Heart left ventricle (tissue), 16 donors: ENCODE measurements around the gene NLRP8. TPM values are rescaled to one million over a fixed set of nuclear protein-coding genes. Genes with fewer than 3 reads are reported as not detected.

Experiments used
- ATAC-seq, 4 donors: fragments of 200-7000 bp; cut with Tn5 transposase; one replicate each; pipeline ENCODE4 v1.9.1; 2020 to 2022; ENCODE audit warnings: moderate library complexity in 4 of 4, mild to moderate bottlenecking in 3 of 4, moderate number of reproducible peaks in 1 of 4
- DNase-seq, 5 donors: peaks; one replicate each; pipeline ENCODE4 v3.0.0-alpha.2; 2020
- H3K27ac ChIP-seq, 12 donors: fragments of 200-600 bp; sonication (generic) in 4 of 12; one replicate each; pipeline versions ENCODE4 v1.5.0 to v1.8.0; 2016 to 2022; ENCODE audit warnings: mild to moderate bottlenecking in 2 of 12
- H3K27me3 ChIP-seq, 9 donors: fragments of 200-600 bp; sonication (generic) in 2 of 9; one replicate each; pipeline versions ENCODE4 v1.5.1 to v1.8.0; 2016 to 2022; ENCODE audit warnings: mild to moderate bottlenecking in 3 of 9
- H3K36me3 ChIP-seq, 9 donors: fragments of 200-600 bp; sonication (generic) in 2 of 9; one replicate each; pipeline versions ENCODE4 v1.5.0 to v1.8.0; 2018 to 2022; ENCODE audit warnings: mild to moderate bottlenecking in 2 of 9
- H3K4me1 ChIP-seq, 12 donors: fragments of 200-600 bp; sonication (generic) in 4 of 12; one replicate each; pipeline versions ENCODE4 v1.5.0 to v1.8.0; 2016 to 2022; ENCODE audit warnings: mild to moderate bottlenecking in 3 of 12
- H3K4me3 ChIP-seq, 12 donors: fragments of 200-600 bp; sonication (generic) in 4 of 12; one replicate each; pipeline versions ENCODE4 v1.5.0 to v1.8.0; 2017 to 2022; ENCODE audit warnings: mild to moderate bottlenecking in 9 of 12, moderate library complexity in 4 of 12
- H3K9me3 ChIP-seq, 12 donors: fragments of 200-600 bp; sonication (generic) in 4 of 12; one replicate each; pipeline versions ENCODE4 v1.5.0 to v1.8.0; 2016 to 2022; ENCODE audit warnings: mild to moderate bottlenecking in 1 of 12
- POLR2A ChIP-seq, 2 donors: fragments of 450-650 bp; IDR thresholded peaks; one replicate each; pipeline ENCODE4 v1.6.1; 2017; ENCODE audit warnings: antibody characterized with exemption in 2 of 2, mild to moderate bottlenecking in 2 of 2, moderate library complexity in 2 of 2
- WGBS, 4 donors: extraction: QIAGEN DNeasy Blood & Tissue Kit in 2 of 4; methylation state at CpG; one replicate each; pipeline versions ENCODE4 v1.1.5 to v1.1.7; 2013 to 2018; 5-methylcytosine and 5-hydroxymethylcytosine counted together
- intact Hi-C, 10 donors: fragments of 100-400 bp; cut with DNase I; formaldehyde crosslinking; loops; one replicate each; pipeline versions ENCODE4 v1.11.1 to v1.14.2; 2022
- polyA plus RNA-seq, 2 donors: library from polyadenylated mRNA; stranded (reverse); fragments of 200-250 nt; gene quantifications; one replicate each; pipeline ENCODE4 v1.2.3, GENCODE V29; 2013
- total RNA-seq, 9 donors: library from RNA; depleted of rRNA in 2 of 9; stranded (reverse); fragments of >200 nt in 2 of 9; fragmentation: NEBNext Ultra II Directional in 3 of 9; extraction: Animal tissue kit (Norgen Biotek cat#: 25700) in 3 of 9; gene quantifications; one replicate each; pipeline versions ENCODE4 v1.1.0 to v1.2.4, GENCODE V29; 2016 to 2023
- TF ChIP-seq, protein P1 (sequence below), 12 donors: fragments of 200-600 bp; sonication (generic) in 4 of 12; IDR thresholded peaks; one replicate each; pipeline versions ENCODE4 v1.5.0 to v1.8.0; 2018 to 2022; ENCODE audit warnings: antibody characterized with exemption in 12 of 12, mild to moderate bottlenecking in 5 of 12
- donor health status: ischemic (EF 13 %, LVEDD 7.1; RV severe dilation, severe dysfunction).
- donor health status: healthy with polysubstance abuse.
- donor health status: DM: no; HTN: yes; CAD: no.
- donor health status: DM: no; HTN: no; CAD: no.
- donor health status: ischemic (EF 25% LVEDD 6.9; RV normal size, moderate dysfunction).
- donor health status: ischemic (EF 25% LVEDD 5.7; RV mildly dilated, moderate dysfunction).
- donor health status: healthy.
- donor health status: DM: yes; HTN: yes; CAD: no.
- donor health status: ischemic (EF 35%, LVEDD 5.7; RV mildly dilated, moderate dysfunction).
- donor health status: nonischemic (EF 11% LVEDD 7.7; RV severe dilation, severe dysfunction).
- donor health status: DM: yes; HTN: yes; CAD: no.
- donor health status: PGD.
- donor health status: ischemic (EF 29% LVEDD 5.4; RV normal size, mild dysfunction).
- donor health status: nonischemic (EF 23%, LVEDD 6.1; RV moderate dilation, normal function).

Gene NLRP8
- total and polyA plus RNA-seq, 11 donors: not detected

DNA sequence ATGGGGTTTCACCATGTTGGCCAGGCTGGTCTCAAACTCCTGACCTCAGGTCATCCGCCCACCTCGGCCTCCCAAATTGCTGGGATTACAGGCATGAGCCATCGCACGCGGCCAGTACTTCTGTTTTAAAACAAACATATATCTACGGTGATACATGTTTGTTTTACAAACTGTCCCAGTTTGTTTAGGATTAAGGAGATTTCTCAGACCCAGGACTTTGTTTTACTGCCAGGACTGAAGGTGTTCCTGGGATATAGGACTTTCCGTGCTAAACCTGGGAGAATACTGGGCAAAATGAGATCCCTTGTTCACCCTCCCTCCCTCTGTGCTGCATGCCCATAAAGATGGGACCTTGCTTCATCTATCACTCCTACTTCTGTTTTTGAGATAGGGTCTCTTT lies 8.8 kb downstream of the NLRP8 start:
- Histone ChIP-seq H3K4me1 (no peaks in the 10 kb centered on the region), H3K9me3 (no peaks in the 10 kb centered on the region), H3K4me3 (no peak overlapping the region), H3K36me3 (no peaks in the 10 kb centered on the region), H3K27ac (no peak overlapping the region), H3K27me3 (no peaks in the 10 kb centered on the region)
- DNase-seq: no peak
- intact Hi-C loops: no loop called here
- ATAC-seq: no peak
- TF ChIP-seq, protein P1, sequence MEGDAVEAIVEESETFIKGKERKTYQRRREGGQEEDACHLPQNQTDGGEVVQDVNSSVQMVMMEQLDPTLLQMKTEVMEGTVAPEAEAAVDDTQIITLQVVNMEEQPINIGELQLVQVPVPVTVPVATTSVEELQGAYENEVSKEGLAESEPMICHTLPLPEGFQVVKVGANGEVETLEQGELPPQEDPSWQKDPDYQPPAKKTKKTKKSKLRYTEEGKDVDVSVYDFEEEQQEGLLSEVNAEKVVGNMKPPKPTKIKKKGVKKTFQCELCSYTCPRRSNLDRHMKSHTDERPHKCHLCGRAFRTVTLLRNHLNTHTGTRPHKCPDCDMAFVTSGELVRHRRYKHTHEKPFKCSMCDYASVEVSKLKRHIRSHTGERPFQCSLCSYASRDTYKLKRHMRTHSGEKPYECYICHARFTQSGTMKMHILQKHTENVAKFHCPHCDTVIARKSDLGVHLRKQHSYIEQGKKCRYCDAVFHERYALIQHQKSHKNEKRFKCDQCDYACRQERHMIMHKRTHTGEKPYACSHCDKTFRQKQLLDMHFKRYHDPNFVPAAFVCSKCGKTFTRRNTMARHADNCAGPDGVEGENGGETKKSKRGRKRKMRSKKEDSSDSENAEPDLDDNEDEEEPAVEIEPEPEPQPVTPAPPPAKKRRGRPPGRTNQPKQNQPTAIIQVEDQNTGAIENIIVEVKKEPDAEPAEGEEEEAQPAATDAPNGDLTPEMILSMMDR (IDR thresholded peaks at IDR 0.05): no peak
- no peak for TF ChIP-seq POLR2A (IDR thresholded peaks at IDR 0.05)
- WGBS, 4 donors: 84 to 94% (median 92%) methylated on average over 7 of the region's 7 CpGs

- ATAC-seq (no peak), DNase-seq (no peak)
- Histone ChIP-seq H3K4me3 (no peak overlapping the region), H3K4me1 (no peaks in the 10 kb centered on the region), H3K27me3 (no peaks in the 10 kb centered on the region), H3K27ac (no peak overlapping the region), H3K9me3 (no peaks in the 10 kb centered on the region), H3K36me3 (no peaks in the 10 kb centered on the region)
- intact Hi-C loops: no loop called here
- 68 to 76% (median 72%) methylated on average over 4 of the region's 4 CpGs for WGBS, 4 donors
- no peak for TF ChIP-seq POLR2A (IDR thresholded peaks at IDR 0.05)
- TF ChIP-seq, protein P1 (IDR thresholded peaks at IDR 0.05): no peak
Measured at GRCh38 chr19:55958356-55958755, 10.7 kb downstream of the NLRP8 start.

DNA sequence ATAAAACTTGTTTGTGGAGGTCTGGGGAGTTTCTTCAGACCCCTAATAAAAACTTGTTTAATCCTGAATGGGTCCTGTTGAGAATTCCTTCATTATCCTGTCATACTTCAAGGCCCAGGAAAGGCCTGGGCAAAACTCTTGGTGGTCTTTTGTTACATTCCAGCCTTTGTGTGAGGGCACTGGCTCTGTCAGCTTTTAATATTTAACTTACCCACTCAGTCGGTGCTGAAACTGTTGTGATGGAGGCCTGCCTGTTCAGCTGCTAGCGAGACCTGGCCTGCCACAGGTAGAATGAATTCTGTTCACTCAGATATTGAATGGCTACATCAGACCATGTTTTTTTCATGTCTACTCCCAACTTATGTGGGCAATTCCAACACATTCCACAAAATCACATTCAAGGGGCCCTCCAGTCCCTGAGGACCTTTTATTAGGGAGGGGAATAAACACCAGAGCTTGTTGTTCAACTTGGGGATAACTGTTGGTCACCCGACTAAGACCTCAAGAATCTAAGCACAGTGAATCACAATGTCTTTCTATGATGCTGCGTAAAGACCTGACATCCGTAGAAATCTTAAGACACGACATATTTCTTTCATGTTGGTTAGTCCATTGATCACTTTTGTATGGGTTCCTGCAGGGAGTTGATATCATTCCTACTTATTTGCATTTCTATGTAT lies 12.5 kb downstream of the NLRP8 start:
- DNase-seq (no peak), ATAC-seq (no peak)
- no peak for TF ChIP-seq POLR2A (IDR thresholded peaks at IDR 0.05)
- TF ChIP-seq, protein P1 (IDR thresholded peaks at IDR 0.05): no peak
- intact Hi-C loops: no loop called here
- Histone ChIP-seq H3K36me3 (no peaks in the 10 kb centered on the region), H3K9me3 (no peaks in the 10 kb centered on the region), H3K27me3 (no peaks in the 10 kb centered on the region), H3K27ac (no peak overlapping the region), H3K4me1 (no peaks in the 10 kb centered on the region), H3K4me3 (no peak overlapping the region)
- 74 to 94% (median 84%) methylated on average over 6 of the region's 6 CpGs for WGBS, 4 donors

DNA sequence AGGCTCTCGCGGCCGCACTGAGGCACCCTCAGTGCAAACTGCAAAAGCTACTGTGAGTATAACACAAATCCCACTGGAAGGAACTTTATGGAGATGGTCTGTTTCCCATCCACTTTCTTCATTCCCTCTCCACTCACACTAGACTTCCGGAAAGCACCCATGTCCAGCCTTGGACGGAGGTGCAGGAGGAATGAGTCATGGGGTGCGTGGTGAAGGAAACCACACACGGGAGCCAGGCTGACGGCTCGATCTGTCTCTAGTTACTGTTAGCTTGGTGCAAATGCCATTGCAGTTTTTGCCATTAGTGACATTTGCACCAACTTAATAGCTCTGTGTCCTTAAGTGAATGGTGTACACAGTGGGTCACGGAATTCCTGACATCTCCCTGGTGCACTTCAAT lies 14.6 kb downstream of the NLRP8 start:
- H3K4me1 ChIP-seq: no peaks in the 10 kb centered on the region
- DNase-seq: no peak
- no peaks in the 10 kb centered on the region for H3K27me3 ChIP-seq
- no peak overlapping the region for H3K4me3 ChIP-seq
- H3K27ac ChIP-seq: no peak overlapping the region
- no peaks in the 10 kb centered on the region for H3K36me3 ChIP-seq
- TF ChIP-seq POLR2A (IDR thresholded peaks at IDR 0.05): no peak
- TF ChIP-seq, protein P1 (IDR thresholded peaks at IDR 0.05): no peak
- 91 to 92% (median 92%) methylated on average over 10 of the region's 10 CpGs for WGBS, 4 donors
- H3K9me3 ChIP-seq: no peaks in the 10 kb centered on the region
- intact Hi-C loops: no loop called here
- ATAC-seq: no peak
